ENCODE measurements around the gene CRISP1.

Gene CRISP1

GRCh38 chr6:49847014-49847413, 19.3 kb downstream of the CRISP1 start:
- no peak for ATAC-seq
- no peak for TF ChIP-seq ZNF70 (CRISPR knock-in tag; IDR thresholded peaks at IDR 0.05)

DNA sequence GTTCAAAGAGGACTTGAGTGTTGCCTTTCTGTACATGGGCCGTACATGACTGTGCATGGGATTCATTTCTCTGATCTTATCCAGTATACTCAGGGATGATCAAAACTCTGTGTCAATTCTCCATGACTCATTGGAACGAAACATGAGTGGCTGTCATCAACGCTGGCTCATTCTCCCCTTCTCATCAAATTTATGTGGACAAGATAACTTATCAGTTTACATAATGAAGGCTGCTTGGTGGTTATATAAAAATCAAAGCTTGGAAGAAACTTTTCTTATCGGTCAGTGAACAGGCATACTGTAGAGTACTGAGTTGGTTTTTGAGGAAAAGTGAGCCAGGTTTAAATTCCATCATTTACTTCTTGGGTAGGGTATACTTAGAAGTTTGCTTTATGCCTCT, 24.9 kb downstream of the CRISP1 start:
- ATAC-seq = no peak
- no peak for TF ChIP-seq ZNF8 (CRISPR knock-in tag; IDR thresholded peaks at IDR 0.05)
- TF ChIP-seq CSDC2 (CRISPR knock-in tag; IDR thresholded peaks at IDR 0.05) = no peak
- no peak for TF ChIP-seq SNAI2 (CRISPR knock-in tag; IDR thresholded peaks at IDR 0.05)
- TF ChIP-seq ZNF565 (CRISPR knock-in tag; conservative IDR thresholded peaks at IDR 0.05; ENCODE audit: low read depth) = no peak

- TF ChIP-seq ZNF70 (CRISPR knock-in tag; IDR thresholded peaks at IDR 0.05) (no peak), RARB (CRISPR knock-in tag; IDR thresholded peaks at IDR 0.05) (no peak), BACH2 (CRISPR knock-in tag; IDR thresholded peaks at IDR 0.05; ENCODE audit: borderline replicate concordance) (no peak), SNAI2 (CRISPR knock-in tag; IDR thresholded peaks at IDR 0.05) (no peak), TSHZ2 (CRISPR knock-in tag; IDR thresholded peaks at IDR 0.05) (no peak), OSR1 (CRISPR knock-in tag; IDR thresholded peaks at IDR 0.05) (no peak), ESRRG (CRISPR knock-in tag; IDR thresholded peaks at IDR 0.05) (no peak), TOX (CRISPR knock-in tag; IDR thresholded peaks at IDR 0.05; ENCODE audit: borderline replicate concordance) (no peak), POU6F1 (CRISPR knock-in tag; IDR thresholded peaks at IDR 0.05; ENCODE audit: borderline replicate concordance, low read depth) (no peak), PPARA (CRISPR knock-in tag; IDR thresholded peaks at IDR 0.05; ENCODE audit: borderline replicate concordance) (no peak), CREB5 (CRISPR knock-in tag; IDR thresholded peaks at IDR 0.05; ENCODE audit: low read depth) (no peak), ZFP3 (CRISPR knock-in tag; IDR thresholded peaks at IDR 0.05) (no peak), ZNF8 (CRISPR knock-in tag; IDR thresholded peaks at IDR 0.05) (no peak), GLIS3 (CRISPR knock-in tag; IDR thresholded peaks at IDR 0.05) (no peak), ZC3H10 (CRISPR knock-in tag; IDR thresholded peaks at IDR 0.05) (no peak), ISL1 (CRISPR knock-in tag; IDR thresholded peaks at IDR 0.05) (no peak), PATZ1 (CRISPR knock-in tag; IDR thresholded peaks at IDR 0.05; ENCODE audit: borderline replicate concordance) (no peak), ARNTL (CRISPR knock-in tag; IDR thresholded peaks at IDR 0.05; ENCODE audit: borderline replicate concordance, low read depth) (no peak), ZFP30 (CRISPR knock-in tag; IDR thresholded peaks at IDR 0.05) (no peak)
- TF ChIP-seq, protein P1, sequence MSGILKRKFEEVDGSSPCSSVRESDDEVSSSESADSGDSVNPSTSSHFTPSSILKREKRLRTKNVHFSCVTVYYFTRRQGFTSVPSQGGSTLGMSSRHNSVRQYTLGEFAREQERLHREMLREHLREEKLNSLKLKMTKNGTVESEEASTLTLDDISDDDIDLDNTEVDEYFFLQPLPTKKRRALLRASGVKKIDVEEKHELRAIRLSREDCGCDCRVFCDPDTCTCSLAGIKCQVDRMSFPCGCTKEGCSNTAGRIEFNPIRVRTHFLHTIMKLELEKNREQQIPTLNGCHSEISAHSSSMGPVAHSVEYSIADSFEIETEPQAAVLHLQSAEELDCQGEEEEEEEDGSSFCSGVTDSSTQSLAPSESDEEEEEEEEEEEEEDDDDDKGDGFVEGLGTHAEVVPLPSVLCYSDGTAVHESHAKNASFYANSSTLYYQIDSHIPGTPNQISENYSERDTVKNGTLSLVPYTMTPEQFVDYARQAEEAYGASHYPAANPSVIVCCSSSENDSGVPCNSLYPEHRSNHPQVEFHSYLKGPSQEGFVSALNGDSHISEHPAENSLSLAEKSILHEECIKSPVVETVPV (CRISPR knock-in tag; IDR thresholded peaks at IDR 0.05) = no peak
- ATAC-seq = no peak
These were observed 26.4 kb downstream of the CRISP1 start for GRCh38 chr6:49839957-49840356.
